Nephron (organoid): ENCODE data around the gene SEMG2.

Source experiments
- H3K27ac Mint-ChIP-seq, 3 experiments: 2 replicates each; pipeline ENCODE4 v1.8.0; 2020; ENCODE audit warnings: mixed read lengths in 3 of 3, mild to moderate bottlenecking in 2 of 3, moderate library complexity in 1 of 3
- H3K27me3 Mint-ChIP-seq: 2 replicates; pipeline ENCODE4 v1.8.0; 2021; ENCODE audit warnings: low read depth, mild to moderate bottlenecking, moderate library complexity, mixed read lengths
- H3K36me3 Mint-ChIP-seq: 2 replicates; pipeline ENCODE4 v1.8.0; 2020; ENCODE audit warnings: low read depth, mixed read lengths
- H3K4me1 Mint-ChIP-seq: 2 replicates; pipeline ENCODE4 v1.8.0; 2020; ENCODE audit warnings: mixed read lengths
- H3K4me3 Mint-ChIP-seq, 3 experiments: 2 replicates each; pipeline ENCODE4 v1.8.0; 2020; ENCODE audit warnings: mild to moderate bottlenecking in 3 of 3, mixed read lengths in 3 of 3, moderate library complexity in 2 of 3
- H3K9me3 Mint-ChIP-seq: 2 replicates; pipeline ENCODE4 v1.8.0; 2020; ENCODE audit warnings: mixed read lengths
- CTCF ChIP-seq, 3 experiments: fragments of 200-600 bp; sonication (generic); IDR thresholded peaks; one replicate each; pipeline ENCODE4 v1.5.0; 2021; ENCODE audit warnings: antibody characterized with exemption in 3 of 3; ENCODE audit not compliant: unreplicated experiment in 3 of 3

SEMG2 gene

GRCh38 chr20:45181639-45182038 is 39.5 kb upstream of the SEMG2 start:
- Mint-ChIP-seq H3K27ac (no peak overlapping the region), H3K27me3 (no peaks in the 10 kb centered on the region), H3K4me3 (no peak overlapping the region), H3K4me1 (no peaks in the 10 kb centered on the region), H3K36me3 (no peaks in the 10 kb centered on the region), H3K9me3 (no peaks in the 10 kb centered on the region)
- TF ChIP-seq CTCF (IDR thresholded peaks at IDR 0.05; ENCODE audit: unreplicated experiment in 3 of 3), result no peak

GRCh38 chr20:45183084-45183483 is 38.1 kb upstream of the SEMG2 start:
- Mint-ChIP-seq H3K4me3 (no peak overlapping the region), H3K36me3 (no peaks in the 10 kb centered on the region), H3K9me3 (no peaks in the 10 kb centered on the region), H3K27ac (no peak overlapping the region), H3K27me3 (no peaks in the 10 kb centered on the region), H3K4me1 (no peaks in the 10 kb centered on the region)
- no peak for TF ChIP-seq CTCF (IDR thresholded peaks at IDR 0.05; ENCODE audit: unreplicated experiment in 3 of 3)

GRCh38 chr20:45187693-45188092 is 33.5 kb upstream of the SEMG2 start:
- no peaks in the 10 kb centered on the region for H3K9me3 Mint-ChIP-seq
- TF ChIP-seq CTCF (IDR thresholded peaks at IDR 0.05; ENCODE audit: unreplicated experiment in 3 of 3), result no peak
- H3K4me1 Mint-ChIP-seq, result no peaks in the 10 kb centered on the region
- H3K27me3 Mint-ChIP-seq, result peaks cover 4% of the 10 kb centered on the region
- no peak overlapping the region for H3K27ac Mint-ChIP-seq
- no peaks in the 10 kb centered on the region for H3K36me3 Mint-ChIP-seq
- H3K4me3 Mint-ChIP-seq, result no peak overlapping the region

- no peak for TF ChIP-seq CTCF (IDR thresholded peaks at IDR 0.05; ENCODE audit: unreplicated experiment in 3 of 3)
- H3K9me3 Mint-ChIP-seq, result no peaks in the 10 kb centered on the region
- H3K27ac Mint-ChIP-seq, result no peak overlapping the region
- H3K27me3 Mint-ChIP-seq, result peaks cover 4% of the 10 kb centered on the region
- no peak overlapping the region for H3K4me3 Mint-ChIP-seq
- H3K36me3 Mint-ChIP-seq, result no peaks in the 10 kb centered on the region
- H3K4me1 Mint-ChIP-seq, result no peaks in the 10 kb centered on the region
Observed at GRCh38 chr20:45189067-45189609, 32.0 kb upstream of the SEMG2 start.

GRCh38 chr20:45189861-45190260 is 31.3 kb upstream of the SEMG2 start:
- Mint-ChIP-seq H3K36me3 (no peaks in the 10 kb centered on the region), H3K27ac (no peak overlapping the region), H3K4me1 (no peaks in the 10 kb centered on the region), H3K4me3 (no peak overlapping the region), H3K27me3 (peaks cover 4% of the 10 kb centered on the region), H3K9me3 (no peaks in the 10 kb centered on the region)
- no peak for TF ChIP-seq CTCF (IDR thresholded peaks at IDR 0.05; ENCODE audit: unreplicated experiment in 3 of 3)

GRCh38 chr20:45191926-45192325 is 29.2 kb upstream of the SEMG2 start:
- Mint-ChIP-seq H3K4me3 (no peak overlapping the region), H3K27ac (no peak overlapping the region), H3K4me1 (no peaks in the 10 kb centered on the region), H3K9me3 (peaks cover 3% of the 10 kb centered on the region), H3K36me3 (no peaks in the 10 kb centered on the region), H3K27me3 (peaks cover 4% of the 10 kb centered on the region)
- no peak for TF ChIP-seq CTCF (IDR thresholded peaks at IDR 0.05; ENCODE audit: unreplicated experiment in 3 of 3)
